SU-DHL-6 (cell line): Measurements from ENCODE around the gene ARHGDIB.

ENCODE experiments used
- H2AFZ ChIP-seq: fragments of 200-600 bp; sonication (generic); 2 replicates; pipeline ENCODE4 v1.6.1; 2014; ENCODE audit warnings: low read depth, mild to moderate bottlenecking, moderate library complexity, mixed read lengths, antibody characterized with exemption, low read length; ENCODE audit not compliant: severe bottlenecking
- H3F3A ChIP-seq: fragments of 200-600 bp; shearing (Covaris generic); 2 replicates; pipeline ENCODE4 v1.6.0; 2016; ENCODE audit warnings: antibody characterized with exemption, mild to moderate bottlenecking; ENCODE audit not compliant: insufficient read depth
- H3K27ac ChIP-seq: fragments of 200-600 bp; sonication (generic); 2 replicates; pipeline ENCODE4 v1.5.1; 2016; ENCODE audit warnings: low read depth, mild to moderate bottlenecking, low read length, moderate library complexity, mixed read lengths
- H3K27me3 ChIP-seq: fragments of 200-600 bp; sonication (generic), shearing (Covaris generic); 2 replicates; pipeline ENCODE4 v1.6.0; 2014; ENCODE audit warnings: mild to moderate bottlenecking, low read length
- H3K36me3 ChIP-seq: fragments of 200-600 bp; sonication (generic); 2 replicates; pipeline ENCODE4 v1.6.1; 2014; ENCODE audit warnings: mild to moderate bottlenecking, low read length, mixed read lengths
- H3K4me2 ChIP-seq: fragments of 300-600, 200-600 bp; shearing (Covaris generic), sonication (generic); 2 replicates; pipeline ENCODE4 v1.6.0; 2014; ENCODE audit warnings: low read length, low read depth, mild to moderate bottlenecking; ENCODE audit not compliant: poor library complexity, severe bottlenecking
- H3K4me3 ChIP-seq: fragments of 200-600 bp; sonication (generic); 2 replicates; pipeline ENCODE4 v1.5.1; 2014; ENCODE audit warnings: antibody characterized with exemption, low read length, mild to moderate bottlenecking, mixed read lengths; ENCODE audit not compliant: insufficient read depth, poor library complexity, severe bottlenecking
- H3K79me2 ChIP-seq: fragments of 200-600 bp; sonication (generic); 2 replicates; pipeline ENCODE4 v1.6.1; 2014; ENCODE audit warnings: mild to moderate bottlenecking, low read length, moderate library complexity; ENCODE audit not compliant: insufficient read depth
- H3K9ac ChIP-seq: fragments of 200-600 bp; sonication (generic); 2 replicates; pipeline ENCODE4 v1.7.0; 2014; ENCODE audit warnings: mild to moderate bottlenecking, low read length
- H3K9me2 ChIP-seq: fragments of 200-600 bp; sonication (generic); replicated peaks from 2 replicates; pipeline ENCODE4 v1.6.1; 2014; ENCODE audit warnings: low read length; ENCODE audit not compliant: insufficient read depth
- H3K9me3 ChIP-seq: fragments of 200-600 bp; sonication (generic); 2 replicates; pipeline ENCODE4 v1.6.1; 2014; ENCODE audit warnings: low read length, mixed read lengths; ENCODE audit not compliant: insufficient read depth
- H4K20me1 ChIP-seq: fragments of 200-600 bp; sonication (generic); 2 replicates; pipeline ENCODE4 v1.6.1; 2014; ENCODE audit warnings: low read depth, mild to moderate bottlenecking, antibody characterized with exemption, low read length, moderate library complexity, mixed read lengths
- CTCF ChIP-seq: fragments of 200-600 bp; sonication (generic); IDR thresholded peaks from one replicate; pipeline ENCODE4 v1.5.1; 2017; ENCODE audit warnings: antibody characterized with exemption, mild to moderate bottlenecking, low read length, moderate library complexity; ENCODE audit not compliant: insufficient read depth, poor library complexity, severe bottlenecking
- EZH2phosphoT487 ChIP-seq: fragments of 200-600 bp; sonication (generic), shearing (Covaris generic); conservative IDR thresholded peaks from 2 replicates; pipeline ENCODE4 v1.6.1; 2018; ENCODE audit warnings: mild to moderate bottlenecking, antibody characterized with exemption, low read length, moderate library complexity, mixed read lengths

ARHGDIB gene

GRCh38 chr12:14946162-14946561 lies 15.2 kb downstream of the ARHGDIB start:
- Histone ChIP-seq H3K27ac (no peak overlapping the region), H2AFZ (no peak overlapping the region), H3K9ac (no peak overlapping the region), H3K9me3 (no peaks in the 10 kb centered on the region), H3K4me2 (no peak overlapping the region), H3F3A (peaks cover 60% of the 10 kb centered on the region), H3K27me3 (no peaks in the 10 kb centered on the region), H3K36me3 (peaks cover 69% of the 10 kb centered on the region), H3K9me2 (no peaks in the 10 kb centered on the region), H4K20me1 (no peaks in the 10 kb centered on the region), H3K4me3 (no peak overlapping the region), H3K79me2 (peaks cover 24% of the 10 kb centered on the region)
- no peak for TF ChIP-seq CTCF

- peaks cover 48% of the 10 kb centered on the region for H3K36me3 ChIP-seq
Observed at GRCh38 chr12:14942196-14942931, 19.0 kb downstream of the ARHGDIB start.

GRCh38 chr12:14941369-14941768 lies 20.0 kb downstream of the ARHGDIB start:
- no peaks in the 10 kb centered on the region; the same call in 1 of the 2 replicates for H3K79me2 ChIP-seq
- H3K9me2 ChIP-seq = no peaks in the 10 kb centered on the region
- H3K27ac ChIP-seq = no peak overlapping the region
- no peak overlapping the region for H3K9ac ChIP-seq
- no peak overlapping the region for H2AFZ ChIP-seq
- no peaks in the 10 kb centered on the region for H3K27me3 ChIP-seq
- H3K4me3 ChIP-seq = no peak overlapping the region
- peaks cover 48% of the 10 kb centered on the region for H3F3A ChIP-seq
- no peaks in the 10 kb centered on the region for H4K20me1 ChIP-seq
- H3K36me3 ChIP-seq = peaks cover 38% of the 10 kb centered on the region
- TF ChIP-seq CTCF (no peak), EZH2phosphoT487 (no peak)
- no peak overlapping the region for H3K4me2 ChIP-seq
- no peaks in the 10 kb centered on the region for H3K9me3 ChIP-seq

More at GRCh38 chr12:14942196-14942931, 19.0 kb downstream of the ARHGDIB start:
- Histone ChIP-seq H3K4me2 (no peak overlapping the region), H3K27me3 (no peaks in the 10 kb centered on the region), H3K9me3 (no peaks in the 10 kb centered on the region), H2AFZ (no peak overlapping the region), H3K4me3 (no peak overlapping the region), H3K27ac (no peak overlapping the region), H3K9me2 (no peaks in the 10 kb centered on the region), H3K9ac (no peak overlapping the region), H4K20me1 (no peaks in the 10 kb centered on the region), H3K79me2 (no peaks in the 10 kb centered on the region; the same call in 1 of the 2 replicates), H3F3A (peaks cover 48% of the 10 kb centered on the region)
- TF ChIP-seq CTCF (no peak), EZH2phosphoT487 (no peak)
